ENCODE results near the gene C1orf146. TPM values are rescaled to one million over a fixed set of nuclear protein-coding genes. Genes with fewer than 3 reads are reported as not detected.

Gene C1orf146
- total RNA-seq, 2 donors from 2014 or later = not detected

GRCh38 chr1:92203105-92203504, 14.6 kb upstream of the C1orf146 start:
- Histone ChIP-seq H3K27me3 (no peaks in the 10 kb centered on the region), H3K9ac (ENCODE audit: low read depth in 2 of 2, low read length in 2 of 2) (no peak overlapping the region), H3K27ac (no peak overlapping the region), H3K9me3 (no peaks in the 10 kb centered on the region), H3K4me1 (no peaks in the 10 kb centered on the region), H3K4me3 (no peak overlapping the region), H3K36me3 (no peaks in the 10 kb centered on the region)
- no peak for DNase-seq
- TF ChIP-seq, protein P1, sequence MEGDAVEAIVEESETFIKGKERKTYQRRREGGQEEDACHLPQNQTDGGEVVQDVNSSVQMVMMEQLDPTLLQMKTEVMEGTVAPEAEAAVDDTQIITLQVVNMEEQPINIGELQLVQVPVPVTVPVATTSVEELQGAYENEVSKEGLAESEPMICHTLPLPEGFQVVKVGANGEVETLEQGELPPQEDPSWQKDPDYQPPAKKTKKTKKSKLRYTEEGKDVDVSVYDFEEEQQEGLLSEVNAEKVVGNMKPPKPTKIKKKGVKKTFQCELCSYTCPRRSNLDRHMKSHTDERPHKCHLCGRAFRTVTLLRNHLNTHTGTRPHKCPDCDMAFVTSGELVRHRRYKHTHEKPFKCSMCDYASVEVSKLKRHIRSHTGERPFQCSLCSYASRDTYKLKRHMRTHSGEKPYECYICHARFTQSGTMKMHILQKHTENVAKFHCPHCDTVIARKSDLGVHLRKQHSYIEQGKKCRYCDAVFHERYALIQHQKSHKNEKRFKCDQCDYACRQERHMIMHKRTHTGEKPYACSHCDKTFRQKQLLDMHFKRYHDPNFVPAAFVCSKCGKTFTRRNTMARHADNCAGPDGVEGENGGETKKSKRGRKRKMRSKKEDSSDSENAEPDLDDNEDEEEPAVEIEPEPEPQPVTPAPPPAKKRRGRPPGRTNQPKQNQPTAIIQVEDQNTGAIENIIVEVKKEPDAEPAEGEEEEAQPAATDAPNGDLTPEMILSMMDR (IDR thresholded peaks at IDR 0.05) = no peak
- intact Hi-C loops (cut with DNase I) = no loop called here

GRCh38 chr1:92210701-92211100, 7.0 kb upstream of the C1orf146 start:
- intact Hi-C loops (cut with DNase I) = no loop called here
- DNase-seq = no peak
- H3K4me1 ChIP-seq = no peaks in the 10 kb centered on the region
- H3K27ac ChIP-seq = no peak overlapping the region
- H3K9ac ChIP-seq (ENCODE audit: low read depth in 2 of 2, low read length in 2 of 2) = no peak overlapping the region
- TF ChIP-seq, protein P1 (IDR thresholded peaks at IDR 0.05) = no peak
- H3K27me3 ChIP-seq = no peaks in the 10 kb centered on the region
- no peak overlapping the region for H3K4me3 ChIP-seq
- H3K9me3 ChIP-seq = no peaks in the 10 kb centered on the region
- H3K36me3 ChIP-seq = no peaks in the 10 kb centered on the region

GRCh38 chr1:92211166-92211565, 6.5 kb upstream of the C1orf146 start:
- DNase-seq = no peak
- Histone ChIP-seq H3K9me3 (no peaks in the 10 kb centered on the region), H3K4me3 (no peak overlapping the region), H3K9ac (ENCODE audit: low read depth in 2 of 2, low read length in 2 of 2) (no peak overlapping the region), H3K36me3 (no peaks in the 10 kb centered on the region), H3K27me3 (no peaks in the 10 kb centered on the region), H3K4me1 (no peaks in the 10 kb centered on the region), H3K27ac (no peak overlapping the region)
- TF ChIP-seq, protein P1 (IDR thresholded peaks at IDR 0.05) = no peak
- intact Hi-C loops (cut with DNase I) = no loop called here

DNA sequence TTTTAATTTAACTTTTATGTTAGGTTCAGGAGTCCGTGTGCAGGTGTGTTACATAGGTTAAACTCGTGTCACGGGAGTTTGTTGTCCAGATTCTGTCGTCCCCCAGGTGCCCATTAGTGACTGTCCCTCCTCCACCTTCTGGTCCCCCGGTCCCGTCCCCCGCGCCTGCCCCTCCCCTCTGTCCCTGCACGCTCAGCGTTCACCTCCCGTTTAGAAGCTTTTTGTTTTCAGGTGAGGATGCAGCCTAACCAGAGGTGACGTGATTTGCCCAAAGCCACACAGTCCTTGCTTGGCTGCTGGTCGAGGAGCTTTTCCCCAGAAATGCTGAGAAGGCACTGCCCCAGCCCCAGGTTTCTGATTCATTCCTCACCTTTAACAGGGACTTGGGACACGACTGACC, 844 bp downstream of the C1orf146 start:
- intact Hi-C loops (cut with DNase I) = no loop called here
- H3K9ac ChIP-seq (ENCODE audit: low read depth in 2 of 2, low read length in 2 of 2) = no peak overlapping the region
- no peak overlapping the region for H3K27ac ChIP-seq
- no peak overlapping the region for H3K4me3 ChIP-seq
- H3K27me3 ChIP-seq = no peaks in the 10 kb centered on the region
- no peaks in the 10 kb centered on the region for H3K36me3 ChIP-seq
- DNase-seq = no peak
- H3K9me3 ChIP-seq = no peaks in the 10 kb centered on the region
- no peaks in the 10 kb centered on the region for H3K4me1 ChIP-seq
- TF ChIP-seq, protein P1 (IDR thresholded peaks at IDR 0.05) = no peak

GRCh38 chr1:92219028-92219427, 1.3 kb downstream of the C1orf146 start:
- no peak overlapping the region for H3K27ac ChIP-seq
- TF ChIP-seq, protein P1 (IDR thresholded peaks at IDR 0.05) = no peak
- intact Hi-C loops (cut with DNase I) = no loop called here

DNA sequence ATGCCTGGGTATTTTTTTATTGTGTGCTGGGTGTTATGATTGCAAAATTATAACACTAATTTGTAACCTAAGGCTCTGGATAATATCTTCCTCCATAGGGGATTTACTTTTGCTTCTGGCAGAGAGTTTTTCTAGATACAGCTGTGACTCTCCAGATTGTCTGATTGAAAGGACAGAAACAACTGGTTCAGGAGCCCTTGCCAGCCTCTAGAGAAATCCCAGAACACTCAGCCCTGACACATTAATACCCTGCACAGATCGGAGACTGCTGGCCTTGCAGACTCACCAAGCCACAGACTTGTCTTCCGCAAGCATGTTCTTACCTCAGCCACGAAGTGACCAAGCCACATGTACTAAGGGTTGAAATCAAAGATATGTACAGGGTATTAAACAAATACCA, 10.7 kb downstream of the C1orf146 start:
- no peaks in the 10 kb centered on the region for H3K9me3 ChIP-seq
- H3K4me3 ChIP-seq = no peak overlapping the region
- H3K27ac ChIP-seq = no peak overlapping the region
- no peak for DNase-seq
- no peaks in the 10 kb centered on the region for H3K36me3 ChIP-seq
- no peaks in the 10 kb centered on the region for H3K4me1 ChIP-seq
- intact Hi-C loops (cut with DNase I) = no loop called here
- no peaks in the 10 kb centered on the region for H3K27me3 ChIP-seq
- TF ChIP-seq, protein P1 (IDR thresholded peaks at IDR 0.05) = no peak
- no peak overlapping the region for H3K9ac ChIP-seq (ENCODE audit: low read depth in 2 of 2, low read length in 2 of 2)

More at GRCh38 chr1:92219028-92219427, 1.3 kb downstream of the C1orf146 start:
- H3K4me3 ChIP-seq = no peak overlapping the region
- H3K36me3 ChIP-seq = no peaks in the 10 kb centered on the region
- no peak overlapping the region for H3K9ac ChIP-seq (ENCODE audit: low read depth in 2 of 2, low read length in 2 of 2)
- H3K9me3 ChIP-seq = no peaks in the 10 kb centered on the region
- no peak for DNase-seq
- H3K4me1 ChIP-seq = no peaks in the 10 kb centered on the region
- no peaks in the 10 kb centered on the region for H3K27me3 ChIP-seq
